Mesenchymal stem cell (in vitro differentiated cells and primary cell): ENCODE data around the gene CRLF2.
"Not testable (repeated sequence)": the region's sequence is repeated elsewhere in the genome, so short reads cannot be mapped to it uniquely, and the experiment has no call there.

Experiments used
- DNase-seq: peaks from one replicate; pipeline ENCODE4 v3.0.0-alpha.2; 2013
- H2AFZ ChIP-seq: one replicate; pipeline ENCODE4 v1.6.1; 2013; ENCODE audit warnings: low read depth, mild to moderate bottlenecking, control low read depth, inconsistent platforms, low read length, moderate library complexity
- H2AK5ac ChIP-seq: 2 replicates; pipeline ENCODE4 v1.6.1; 2013; ENCODE audit warnings: low read length, moderate library complexity, mild to moderate bottlenecking, inconsistent platforms; ENCODE audit not compliant: severe bottlenecking
- H2BK120ac ChIP-seq: one replicate; pipeline ENCODE4 v1.6.1; 2013; ENCODE audit warnings: low read depth, mild to moderate bottlenecking, inconsistent platforms, low read length, moderate library complexity
- H2BK12ac ChIP-seq, 2 experiments: one replicate each; pipeline ENCODE4 v1.6.1; 2013; ENCODE audit warnings: inconsistent platforms in 2 of 2, low read length in 2 of 2, mild to moderate bottlenecking in 2 of 2, moderate library complexity in 2 of 2, control low read depth in 1 of 2
- H2BK15ac ChIP-seq: one replicate; pipeline ENCODE4 v1.6.1; 2013; ENCODE audit warnings: mild to moderate bottlenecking, low read depth, inconsistent platforms; ENCODE audit not compliant: poor library complexity, severe bottlenecking
- H2BK5ac ChIP-seq: 2 replicates; pipeline ENCODE4 v1.6.1; 2013; ENCODE audit warnings: low read depth, mild to moderate bottlenecking, low read length, control low read depth, inconsistent platforms; ENCODE audit not compliant: poor library complexity, severe bottlenecking
- H3K14ac ChIP-seq, 2 experiments: one replicate each; pipeline ENCODE4 v1.6.1; 2013; ENCODE audit warnings: inconsistent platforms in 2 of 2, low read length in 2 of 2, control low read depth in 1 of 2, mild to moderate bottlenecking in 1 of 2, moderate library complexity in 1 of 2
- H3K18ac ChIP-seq, 2 experiments: one replicate each; pipeline ENCODE4 v1.6.1; 2013; ENCODE audit warnings: inconsistent platforms in 2 of 2, low read length in 2 of 2, control low read depth in 1 of 2, low read depth in 1 of 2, mild to moderate bottlenecking in 1 of 2
- H3K23ac ChIP-seq, 2 experiments: one replicate each; pipeline ENCODE4 v1.6.1; 2013; ENCODE audit warnings: inconsistent platforms in 2 of 2, low read length in 2 of 2, mild to moderate bottlenecking in 2 of 2, moderate library complexity in 2 of 2, control low read depth in 1 of 2
- H3K27ac ChIP-seq: 2 replicates; pipeline ENCODE4 v1.5.1; 2013; ENCODE audit warnings: mild to moderate bottlenecking, moderate library complexity, low read length, control low read depth, inconsistent platforms; ENCODE audit not compliant: poor library complexity, severe bottlenecking
- H3K27me3 ChIP-seq, 2 experiments: 2 replicates each; pipeline versions ENCODE4 v1.6.1 to v1.7.0; 2013; ENCODE audit warnings: low read length in 2 of 2, mild to moderate bottlenecking in 2 of 2, moderate library complexity in 2 of 2, control low read depth in 1 of 2, inconsistent platforms in 1 of 2; ENCODE audit not compliant: control insufficient read depth in 1 of 2, insufficient read depth in 1 of 2
- H3K36me3 ChIP-seq, 2 experiments: 2 replicates each; pipeline versions ENCODE4 v1.6.1 to v1.7.0; 2013; ENCODE audit warnings: low read length in 2 of 2, control low read depth in 1 of 2, inconsistent platforms in 1 of 2, low read depth in 1 of 2, mild to moderate bottlenecking in 1 of 2; ENCODE audit not compliant: insufficient read depth in 2 of 2, control insufficient read depth in 1 of 2
- H3K4ac ChIP-seq, 2 experiments: one replicate each; pipeline ENCODE4 v1.6.1; 2013; ENCODE audit warnings: inconsistent platforms in 2 of 2, low read length in 2 of 2, mild to moderate bottlenecking in 2 of 2, moderate library complexity in 2 of 2, control low read depth in 1 of 2, low read depth in 1 of 2
- H3K4me1 ChIP-seq: 2 replicates; pipeline ENCODE4 v1.6.1; 2013; ENCODE audit warnings: low read depth, low read length, control low read depth; ENCODE audit not compliant: control insufficient read depth, insufficient read depth
- H3K4me2 ChIP-seq: 2 replicates; pipeline ENCODE4 v1.6.1; 2013; ENCODE audit warnings: low read length, mild to moderate bottlenecking, inconsistent platforms; ENCODE audit not compliant: poor library complexity, severe bottlenecking
- H3K4me3 ChIP-seq, 2 experiments: 2 replicates each; pipeline versions ENCODE4 v1.5.1 to v1.7.0; 2013; ENCODE audit warnings: low read length in 2 of 2, mild to moderate bottlenecking in 2 of 2, control low read depth in 1 of 2, low read depth in 1 of 2; ENCODE audit not compliant: insufficient read depth in 1 of 2
- H3K79me1 ChIP-seq: replicated peaks from 2 replicates; pipeline ENCODE4 v1.6.1; 2013; ENCODE audit warnings: mild to moderate bottlenecking, control low read depth, low read length, inconsistent platforms; ENCODE audit not compliant: poor library complexity, severe bottlenecking
- H3K9ac ChIP-seq: 2 replicates; pipeline ENCODE4 v1.7.0; 2013; ENCODE audit warnings: mild to moderate bottlenecking, low read length, moderate library complexity
- H3K9me3 ChIP-seq: 2 replicates; pipeline ENCODE4 v1.7.0; 2013; ENCODE audit warnings: mild to moderate bottlenecking, low read length; ENCODE audit not compliant: control insufficient read depth
- H4K8ac ChIP-seq: one replicate; pipeline ENCODE4 v1.6.1; 2013; ENCODE audit warnings: inconsistent platforms, mild to moderate bottlenecking, low read length, moderate library complexity
- H4K91ac ChIP-seq: one replicate; pipeline ENCODE4 v1.6.1; 2013; ENCODE audit warnings: mild to moderate bottlenecking, low read length, inconsistent platforms
- WGBS: methylation state at CpG from one replicate; pipeline ENCODE4 v1.1.7; 2013; ENCODE audit warnings: mixed read lengths; 5-methylcytosine and 5-hydroxymethylcytosine counted together

CRLF2 gene

GRCh38 chrX:1190596-1191145 lies 21.8 kb downstream of the CRLF2 start:
- Histone ChIP-seq H3K14ac (no peak overlapping the region), H3K23ac (no peak overlapping the region), H3K9ac (no peak overlapping the region), H3K79me1 (no peaks in the 10 kb centered on the region), H3K4me2 (no peak overlapping the region), H2BK12ac (no peak overlapping the region), H4K8ac (no peak overlapping the region), H3K4me1 (no peaks in the 10 kb centered on the region), H3K27me3 (no peaks in the 10 kb centered on the region), H4K91ac (no peak overlapping the region), H3K18ac (no peak overlapping the region), H3K9me3 (no peaks in the 10 kb centered on the region), H3K36me3 (no peaks in the 10 kb centered on the region), H2BK5ac (no peak overlapping the region), H3K4me3 (no peak overlapping the region), H2BK15ac (no peak overlapping the region), H3K27ac (no peak overlapping the region), H2AK5ac (no peak overlapping the region), H3K4ac (no peak overlapping the region), H2BK120ac (no peak overlapping the region), H2AFZ (no peak overlapping the region)
- DNase-seq = no peak
- 82% methylated on average over 18 of the region's 18 CpGs for WGBS

GRCh38 chrX:1185561-1185960 lies 26.9 kb downstream of the CRLF2 start:
- Histone ChIP-seq H3K4me3 (no peak overlapping the region), H3K79me1 (no peaks in the 10 kb centered on the region), H3K27ac (no peak overlapping the region), H2BK120ac (no peak overlapping the region), H2AFZ (no peak overlapping the region), H3K4me1 (no peaks in the 10 kb centered on the region), H3K23ac (no peak overlapping the region), H3K9ac (no peak overlapping the region), H3K14ac (no peak overlapping the region), H3K4ac (no peak overlapping the region), H4K91ac (no peak overlapping the region), H2AK5ac (no peak overlapping the region), H3K9me3 (no peaks in the 10 kb centered on the region), H3K18ac (no peak overlapping the region), H3K36me3 (no peaks in the 10 kb centered on the region), H2BK12ac (no peak overlapping the region), H3K27me3 (no peaks in the 10 kb centered on the region), H2BK15ac (no peak overlapping the region), H3K4me2 (no peak overlapping the region), H2BK5ac (no peak overlapping the region), H4K8ac (no peak overlapping the region)
- WGBS = 89% methylated on average over 8 of the region's 10 CpGs
- no peak for DNase-seq

- Histone ChIP-seq H3K79me1 (no peaks in the 10 kb centered on the region), H2AFZ (no peak overlapping the region), H4K8ac (no peak overlapping the region), H3K27me3 (no peaks in the 10 kb centered on the region), H2BK15ac (no peak overlapping the region), H3K9ac (no peak overlapping the region), H3K4me1 (no peaks in the 10 kb centered on the region), H3K23ac (no peak overlapping the region), H3K18ac (no peak overlapping the region), H3K27ac (no peak overlapping the region), H2BK120ac (no peak overlapping the region), H4K91ac (no peak overlapping the region), H3K4ac (no peak overlapping the region), H2BK5ac (no peak overlapping the region), H3K14ac (no peak overlapping the region), H3K4me2 (no peak overlapping the region), H3K36me3 (no peaks in the 10 kb centered on the region), H3K4me3 (no peak overlapping the region), H2AK5ac (no peak overlapping the region), H2BK12ac (no peak overlapping the region), H3K9me3 (no peaks in the 10 kb centered on the region)
- no peak for DNase-seq
- WGBS = 66% methylated on average over 4 of the region's 4 CpGs
Measured at GRCh38 chrX:1182211-1182610, 30.2 kb downstream of the CRLF2 start.

GRCh38 chrX:1181661-1182060 lies 30.8 kb downstream of the CRLF2 start:
- H3K23ac ChIP-seq, H3K79me1 ChIP-seq, H2BK5ac ChIP-seq, H2BK15ac ChIP-seq, H3K27ac ChIP-seq, H2BK120ac ChIP-seq, H3K18ac ChIP-seq, H3K4me2 ChIP-seq, H3K4me1 ChIP-seq, H2AFZ ChIP-seq, H3K14ac ChIP-seq, H2BK12ac ChIP-seq, H3K9me3 ChIP-seq, H4K91ac ChIP-seq, H2AK5ac ChIP-seq, H3K4ac ChIP-seq, DNase-seq, H3K9ac ChIP-seq, H3K36me3 ChIP-seq, H3K4me3 ChIP-seq, H4K8ac ChIP-seq, H3K27me3 ChIP-seq: not testable (repeated sequence)
- WGBS = 88% methylated on average over 14 of the region's 14 CpGs
